Mucosa of descending colon (tissue), 3 donors: ENCODE measurements around the gene PRAC2. TPM values are rescaled to one million over a fixed set of nuclear protein-coding genes. Genes with fewer than 3 reads are reported as not detected.

Experiments
- ATAC-seq: fragments of 200-7000 bp; cut with Tn5 transposase; one replicate; pipeline ENCODE4 v1.9.1; 2020; ENCODE audit warnings: mild to moderate bottlenecking, moderate library complexity
- DNase-seq, 3 donors: peaks; one replicate each; pipeline ENCODE4 v3.0.0-alpha.2; 2020
- H3K36me3 ChIP-seq: fragments of 200-600 bp; one replicate; pipeline ENCODE4 v1.8.0; 2021; ENCODE audit warnings: low read depth, mild to moderate bottlenecking
- H3K4me1 ChIP-seq: fragments of 200-600 bp; one replicate; pipeline ENCODE4 v1.8.0; 2021; ENCODE audit warnings: low read depth, mild to moderate bottlenecking
- H3K4me3 ChIP-seq: fragments of 200-600 bp; one replicate; pipeline ENCODE4 v1.8.0; 2021; ENCODE audit warnings: mild to moderate bottlenecking
- H3K9me3 ChIP-seq: fragments of 200-600 bp; one replicate; pipeline ENCODE4 v1.8.0; 2021; ENCODE audit warnings: mild to moderate bottlenecking
- CTCF ChIP-seq: fragments of 200-600 bp; IDR thresholded peaks from one replicate; pipeline ENCODE4 v1.8.0; 2022; ENCODE audit warnings: antibody characterized with exemption, mild to moderate bottlenecking
- intact Hi-C, 2 donors: fragments of 100-400 bp; cut with DNase I in 1 of 2; cut with micrococcal nuclease in 1 of 2; formaldehyde crosslinking; loops; one replicate each; pipeline versions ENCODE4 v1.11.0 to v1.11.1; 2022; cut with DNase I, micrococcal nuclease
- total RNA-seq, 3 donors: library from RNA; stranded (reverse); fragmentation: NEBNext Ultra II Directional in 2 of 3; extraction: Animal tissue kit (Norgen Biotek cat#: 25700) in 2 of 3; gene quantifications; one replicate each; pipeline versions ENCODE4 v1.2.1 to v1.2.4, GENCODE V29; 2021 to 2023
- donor health status: DM: no; HTN: no; CAD: no; lungs with moderate emphysema.
- donor health status: DM: no; HTN: no; CAD: no.
- donor health status: DM: no; HTN: yes; CAD: no.

PRAC2 gene
- total RNA-seq, 3 donors from 2014 or later: 6.6 to 24.0 (median 12.4) TPM

DNA sequence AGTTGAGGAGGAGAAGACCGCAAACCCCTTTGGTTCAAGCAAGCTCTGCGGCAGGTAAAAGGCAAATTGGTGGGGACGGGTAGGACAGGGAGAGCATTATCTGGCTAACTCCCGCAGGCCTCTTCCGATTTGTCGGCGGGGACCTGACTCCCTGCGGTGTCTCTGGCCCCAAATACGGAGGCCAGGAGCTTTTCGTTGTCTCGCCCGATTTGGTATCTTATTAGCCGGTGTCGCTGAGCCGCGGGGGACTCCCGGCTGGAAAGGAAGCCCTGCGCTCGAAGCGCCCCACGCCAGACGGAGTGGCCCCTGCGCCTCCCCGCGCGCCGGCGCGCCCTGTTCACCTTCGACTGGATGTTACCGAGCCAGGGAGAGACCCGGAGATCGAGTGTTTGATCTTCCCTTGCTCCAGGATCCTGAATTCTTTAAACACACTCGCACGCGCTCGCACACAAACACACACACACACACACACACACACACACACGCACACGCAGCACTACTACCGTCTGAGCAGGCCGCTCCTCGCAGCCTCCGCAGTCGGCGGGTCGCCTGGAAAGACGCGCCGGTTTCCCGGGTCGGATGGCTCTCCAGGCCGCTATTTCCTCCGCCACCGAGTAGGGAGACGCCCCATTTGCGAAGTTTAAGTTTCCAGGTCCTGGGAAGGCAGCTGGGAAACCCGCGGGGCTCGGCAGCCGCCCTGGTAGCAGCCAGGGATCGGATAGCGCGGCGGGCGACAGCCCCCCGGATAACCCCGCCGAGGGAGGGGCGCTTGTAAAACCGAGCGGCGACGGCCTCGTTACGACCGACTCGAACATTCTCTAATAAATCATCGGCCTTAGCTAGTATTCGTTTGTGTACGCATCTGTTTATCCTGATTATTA lies 4.0 kb upstream of the PRAC2 start:
- Histone ChIP-seq H3K4me1 (peaks cover 9% of the 10 kb centered on the region), H3K36me3 (no peaks in the 10 kb centered on the region), H3K9me3 (no peaks in the 10 kb centered on the region), H3K4me3 (peak overlapping the region; percentile 25)
- TF ChIP-seq CTCF: no peak
- DNase-seq (peak in 2 of 3 donors; percentile 63 to 67), ATAC-seq (peak; percentile 10)
- intact Hi-C loops: no loop called here

GRCh38 chr17:48719642-48720265 lies 3.2 kb upstream of the PRAC2 start:
- peak; percentile 2 for ATAC-seq
- no peak for TF ChIP-seq CTCF
- peak overlapping the region; percentile 17 for H3K4me3 ChIP-seq
- intact Hi-C loops: loop anchor here (5.0 kb wide), 2 partner anchors 73 to 83 kb away; no protein-coding TSS in a partner anchor
- no peaks in the 10 kb centered on the region for H3K36me3 ChIP-seq
- no peaks in the 10 kb centered on the region for H3K9me3 ChIP-seq
- peak; percentile 57 to 64 (median 61) for DNase-seq
- H3K4me1 ChIP-seq: peaks cover 15% of the 10 kb centered on the region

- ATAC-seq (peak; percentile 6), DNase-seq (peak in 1 of 3 donors; percentile 45)
- no peaks in the 10 kb centered on the region for H3K9me3 ChIP-seq
- intact Hi-C loops: loop anchor here (5.0 kb wide), 2 partner anchors 72 to 82 kb away; no protein-coding TSS in a partner anchor
- H3K36me3 ChIP-seq: no peaks in the 10 kb centered on the region
- no peak for TF ChIP-seq CTCF
- no peak overlapping the region for H3K4me3 ChIP-seq
- H3K4me1 ChIP-seq: peaks cover 22% of the 10 kb centered on the region
These were observed 2.5 kb upstream of the PRAC2 start for GRCh38 chr17:48720266-48721008.

- ATAC-seq (no peak), DNase-seq (peak in 2 of 3 donors; percentile 44 to 56)
- intact Hi-C loops: loop anchor here (5.0 kb wide), 2 partner anchors 71 to 81 kb away; no protein-coding TSS in a partner anchor
- Histone ChIP-seq H3K4me3 (no peak overlapping the region), H3K9me3 (no peaks in the 10 kb centered on the region), H3K4me1 (peaks cover 18% of the 10 kb centered on the region), H3K36me3 (no peaks in the 10 kb centered on the region)
- no peak for TF ChIP-seq CTCF
These were observed 2.0 kb upstream of the PRAC2 start for GRCh38 chr17:48721009-48721402.

DNA sequence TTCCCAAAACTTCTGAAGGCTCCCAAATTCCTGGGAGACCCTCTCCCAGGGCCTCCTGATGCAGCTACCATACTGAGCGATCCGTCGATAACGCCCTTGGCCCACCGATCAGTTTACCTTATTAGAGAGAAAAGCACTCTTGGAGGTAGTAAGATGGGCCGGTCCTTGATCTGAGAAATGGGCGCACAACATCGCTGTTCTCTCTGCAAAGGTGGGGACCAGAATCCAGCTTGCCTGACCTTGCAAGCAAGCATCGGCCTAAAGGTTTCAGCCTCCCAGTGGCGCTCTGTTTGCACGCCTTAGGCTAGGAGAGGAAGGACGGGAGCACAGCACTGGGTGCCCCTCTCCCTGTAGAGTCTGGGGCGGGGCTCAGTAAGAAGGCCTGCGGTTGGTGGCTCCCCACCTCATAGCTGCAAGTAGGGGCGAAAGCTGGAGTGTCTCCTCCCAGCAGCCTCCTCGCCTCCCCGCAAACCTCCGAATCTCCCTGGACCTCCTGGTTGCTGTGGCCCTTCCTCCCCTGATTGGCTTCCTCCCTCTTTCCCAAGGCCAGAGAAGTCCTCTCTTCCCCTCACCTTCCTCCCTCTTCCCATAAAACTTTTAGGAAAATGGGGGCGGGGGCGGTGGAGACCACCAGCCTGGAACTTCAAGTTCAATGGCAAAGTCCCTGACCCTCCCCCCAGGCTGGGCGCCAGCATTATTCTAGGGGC lies 631 bp upstream of the PRAC2 start, which contains the start of gene PRAC1:
PRAC1 (minus strand) TSS at position 318 of the 707 bp plus-strand sequence; CDS start at position 192, 126 bp downstream.
- H3K4me3 ChIP-seq: peak within 1 kb of the TSS; percentile 48
- TF ChIP-seq CTCF: no peak
- H3K36me3 ChIP-seq: no peaks in the 10 kb centered on the region
- peaks cover 17% of the 10 kb centered on the region for H3K4me1 ChIP-seq
- DNase-seq (peak; percentile 88 to 89 (median 89)), ATAC-seq (peak; percentile 67)
- no peaks in the 10 kb centered on the region for H3K9me3 ChIP-seq
- intact Hi-C loops: loop anchor here (5.0 kb wide), 2 partner anchors 70 to 80 kb away; no protein-coding TSS in a partner anchor
